Gastrocnemius medialis (tissue), 4 donors: Measurements from ENCODE around the gene PRKCA.

Experiments
- CTCF ChIP-seq, 5 experiments: fragments of 450-650 bp in 3 of 5; fragments of 200-600 bp in 2 of 5; sonication (generic) in 2 of 5; IDR thresholded peaks in 4 of 5; conservative IDR thresholded peaks in 1 of 5; 1 replicate in 4 of 5; 2 replicates in 1 of 5; pipeline ENCODE4 v1.5.1; 2016 to 2019; ENCODE audit warnings: antibody characterized with exemption in 5 of 5, mild to moderate bottlenecking in 3 of 5, moderate library complexity in 3 of 5
- POLR2A ChIP-seq, 2 donors: fragments of 450-650 bp; IDR thresholded peaks; one replicate each; pipeline ENCODE4 v1.6.1; 2017; ENCODE audit warnings: antibody characterized with exemption in 2 of 2, mild to moderate bottlenecking in 2 of 2, moderate library complexity in 2 of 2

- TF ChIP-seq CTCF (IDR thresholded peaks at IDR 0.05 in 4 of 5, conservative IDR thresholded peaks at IDR 0.05 in 1 of 5) (no peak), POLR2A (IDR thresholded peaks at IDR 0.05) (no peak)
These were observed 412.8 kb downstream of the PRKCA start for GRCh38 chr17:66715076-66715675.
